NCI-H2029 treated with DMSO at 0.1 percent for 48 hours (cell line): Measurements from ENCODE around the gene ZBTB7C.

Experiments
- DNase-seq: peaks from one replicate; lab custom pipeline; 2025; lab: John Stamatoyannopoulos, UW

The ZBTB7C gene

GRCh38 chr18:48019557-48020325, 389.4 kb downstream of the ZBTB7C start:
- DNase-seq: no peak

GRCh38 chr18:48018851-48019250, 390.3 kb downstream of the ZBTB7C start:
- no peak for DNase-seq

DNA sequence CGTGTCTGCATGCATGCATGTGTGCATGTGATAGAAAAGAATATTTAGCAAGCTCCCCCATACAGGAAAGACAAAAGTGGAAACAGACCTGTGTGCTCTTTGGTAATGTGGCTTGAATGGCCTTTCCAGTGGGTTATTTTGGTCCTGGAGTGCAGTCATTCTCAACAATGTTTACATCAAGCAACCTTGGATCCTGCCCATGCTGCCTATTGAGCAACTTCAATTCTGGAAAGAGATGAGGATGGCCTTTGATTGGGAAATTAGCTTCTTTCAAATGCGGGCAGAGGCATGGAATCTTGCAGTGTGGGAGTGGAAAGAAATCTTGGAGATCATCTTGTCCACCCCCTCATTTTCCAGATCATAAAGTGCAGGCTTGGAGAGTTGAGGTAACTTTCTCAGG, 391.5 kb downstream of the ZBTB7C start:
- DNase-seq: no peak

- DNase-seq: no peak
Observed at GRCh38 chr18:48013162-48013561, 396.0 kb downstream of the ZBTB7C start.

- no peak for DNase-seq
Observed at GRCh38 chr18:48011926-48012465, 397.2 kb downstream of the ZBTB7C start.

DNA sequence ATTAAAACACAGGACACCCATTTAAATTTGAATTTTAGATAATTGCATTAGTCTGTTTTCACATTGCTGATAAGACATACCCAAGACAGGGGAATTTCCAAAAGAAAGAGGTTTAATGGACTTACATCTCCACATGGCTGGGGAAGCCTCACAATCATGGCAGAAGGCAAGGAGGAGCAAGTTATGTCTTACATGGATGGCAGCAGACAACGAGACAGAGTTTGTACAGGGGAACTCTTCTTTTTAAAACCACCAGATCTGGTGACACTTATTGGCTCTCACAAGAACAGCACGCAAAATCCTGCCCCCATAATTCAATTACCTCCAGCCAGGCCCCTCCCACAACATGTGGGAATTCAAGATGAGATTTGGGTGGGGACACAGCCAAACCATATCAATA, 398.9 kb downstream of the ZBTB7C start:
- DNase-seq: no peak

DNA sequence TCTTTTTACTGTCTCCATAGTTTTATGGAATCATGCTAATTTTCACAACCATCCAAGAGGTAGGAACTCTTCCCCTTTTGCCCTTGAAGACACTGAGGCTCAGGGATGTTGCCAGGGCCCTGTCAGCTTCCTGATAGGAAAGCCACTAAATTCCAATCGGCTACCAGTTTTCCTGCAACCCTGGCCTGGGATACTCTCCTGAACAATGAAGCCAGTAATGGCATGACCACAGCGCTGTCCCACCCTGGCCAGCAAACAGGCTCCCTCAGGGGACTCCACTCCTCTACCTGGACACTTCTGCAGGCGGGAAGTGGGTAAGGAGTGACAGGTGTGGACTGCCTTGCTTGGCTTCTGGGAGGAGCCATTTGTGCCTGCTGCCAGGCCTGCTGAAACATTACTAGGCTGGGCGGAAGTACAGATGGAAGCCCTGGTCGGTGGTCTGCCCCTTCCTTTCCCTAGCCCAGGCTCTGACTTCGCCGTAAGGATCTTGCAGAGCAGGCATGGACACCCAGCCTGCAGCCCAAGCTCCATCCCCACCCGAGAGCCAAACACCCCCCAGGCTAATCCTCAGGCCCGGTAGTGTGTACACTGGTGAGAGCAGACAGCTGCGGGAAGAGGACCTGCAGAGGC, 400.0 kb downstream of the ZBTB7C start:
- DNase-seq: no peak

GRCh38 chr18:48007955-48008701, 401.1 kb downstream of the ZBTB7C start:
- no peak for DNase-seq

DNA sequence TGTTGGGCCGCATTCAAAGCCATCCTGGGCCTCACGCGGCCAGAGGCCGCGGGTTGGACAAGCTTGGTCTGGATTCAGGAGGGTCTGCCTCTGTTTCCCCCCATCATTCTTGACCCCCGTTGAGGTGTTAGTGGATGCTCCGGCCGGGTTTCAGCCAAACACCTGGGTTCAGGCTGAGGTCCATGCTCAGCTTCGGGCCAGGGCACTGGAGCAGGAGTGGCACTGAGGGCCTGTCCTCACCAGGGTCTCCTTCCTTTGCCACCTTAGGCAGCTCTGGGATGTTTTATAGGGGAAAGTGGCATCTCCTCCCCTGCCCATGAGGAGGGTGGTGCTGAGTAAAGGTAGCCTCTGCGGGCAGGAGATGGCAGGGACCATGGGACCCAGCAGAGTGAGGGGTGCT, 401.8 kb downstream of the ZBTB7C start:
- no peak for DNase-seq

GRCh38 chr18:48006415-48007175, 402.6 kb downstream of the ZBTB7C start:
- no peak for DNase-seq

- DNase-seq: peak; percentile 19
Observed at GRCh38 chr18:48004577-48004976, 404.6 kb downstream of the ZBTB7C start.

DNA sequence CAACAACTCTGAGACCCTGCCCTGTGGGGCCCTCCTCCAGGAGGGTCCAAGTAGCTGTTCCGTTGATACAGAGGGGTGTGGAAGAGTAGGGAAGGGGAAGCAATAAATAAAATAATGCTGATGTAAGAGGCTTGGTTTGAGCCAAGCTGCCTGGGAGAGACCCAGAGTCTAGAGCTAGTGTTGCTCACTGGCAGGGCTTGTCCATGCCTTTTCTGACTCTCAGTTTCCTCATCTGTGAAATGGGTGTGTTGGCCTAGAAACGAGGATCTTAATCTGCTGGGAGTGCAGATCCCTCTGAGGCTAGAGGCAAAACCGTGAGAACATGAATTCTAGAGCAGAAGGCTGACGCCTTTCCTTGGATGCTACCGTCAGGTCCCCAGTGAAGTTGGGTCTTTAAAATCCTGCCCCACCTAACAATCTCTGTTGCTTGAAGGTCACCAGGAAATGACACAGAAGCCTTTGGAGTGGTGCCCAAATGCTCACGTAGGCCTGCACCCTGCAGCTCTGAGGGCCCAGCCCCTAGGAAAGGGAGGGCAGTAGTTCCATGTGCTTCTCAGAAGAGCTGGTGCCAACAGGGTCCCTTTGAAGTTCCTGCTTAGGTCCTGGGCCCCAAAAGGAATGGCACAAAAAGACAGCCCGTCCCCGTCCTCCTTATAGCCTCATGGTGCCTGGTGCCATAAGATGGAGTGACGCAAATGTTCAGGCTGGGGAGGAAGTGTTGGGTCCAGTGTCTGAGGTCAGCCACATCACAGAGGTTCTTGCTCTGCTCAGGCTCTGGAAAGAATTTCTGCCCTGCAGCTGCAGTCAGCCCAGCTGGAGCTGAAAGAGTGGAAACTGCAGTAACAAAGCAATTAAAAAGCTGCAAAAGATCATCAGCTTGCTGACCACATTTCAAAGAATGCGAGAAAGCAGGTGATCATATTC, 405.5 kb downstream of the ZBTB7C start:
- DNase-seq: no peak

DNA sequence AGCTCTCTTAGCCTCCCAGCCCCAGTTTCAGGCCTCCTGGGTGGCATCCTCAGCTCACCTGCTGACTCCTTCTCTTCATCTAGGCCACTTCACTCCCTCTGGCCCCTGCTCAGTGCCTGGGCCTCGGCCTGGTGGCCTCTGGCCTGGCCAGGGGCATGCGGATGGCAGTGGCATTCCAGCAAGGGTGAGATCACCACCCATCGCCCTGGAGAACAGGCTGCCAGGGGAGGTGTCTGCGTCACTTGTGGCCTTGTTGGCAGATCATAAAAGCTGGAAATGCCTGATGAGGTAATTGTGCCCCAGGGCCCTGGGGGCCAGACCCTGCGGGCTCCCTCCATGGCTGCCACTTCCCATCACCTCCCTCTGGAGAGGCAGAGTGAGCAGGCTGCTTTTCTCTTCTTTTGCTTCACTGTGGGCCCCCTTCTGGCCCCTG, 406.2 kb downstream of the ZBTB7C start:
- no peak for DNase-seq

GRCh38 chr18:48000701-48001100, 408.5 kb downstream of the ZBTB7C start:
- DNase-seq: no peak

DNA sequence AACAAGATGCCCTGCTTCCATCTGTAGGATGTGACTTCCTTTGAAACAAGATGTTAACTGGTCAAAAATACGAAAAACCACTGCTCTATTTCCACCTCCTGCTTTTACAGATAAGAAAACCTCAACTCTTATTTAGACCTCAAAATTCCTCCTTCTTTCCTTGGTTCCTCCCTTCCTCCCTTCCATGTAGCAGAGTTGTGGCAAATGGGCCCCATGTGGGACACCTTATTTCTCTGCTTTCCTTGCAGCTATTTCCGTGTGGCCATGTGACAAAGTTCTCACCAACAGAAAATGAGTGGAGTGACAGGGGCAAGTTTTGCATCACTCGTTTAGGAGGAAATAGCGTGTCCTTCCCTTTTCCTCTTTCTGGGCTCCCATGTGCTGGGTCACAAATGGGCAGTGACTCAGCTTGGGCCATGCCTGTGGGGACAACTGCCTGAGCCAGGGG, 409.4 kb downstream of the ZBTB7C start:
- no peak for DNase-seq

GRCh38 chr18:47997338-47997780, 411.8 kb downstream of the ZBTB7C start:
- DNase-seq: no peak

DNA sequence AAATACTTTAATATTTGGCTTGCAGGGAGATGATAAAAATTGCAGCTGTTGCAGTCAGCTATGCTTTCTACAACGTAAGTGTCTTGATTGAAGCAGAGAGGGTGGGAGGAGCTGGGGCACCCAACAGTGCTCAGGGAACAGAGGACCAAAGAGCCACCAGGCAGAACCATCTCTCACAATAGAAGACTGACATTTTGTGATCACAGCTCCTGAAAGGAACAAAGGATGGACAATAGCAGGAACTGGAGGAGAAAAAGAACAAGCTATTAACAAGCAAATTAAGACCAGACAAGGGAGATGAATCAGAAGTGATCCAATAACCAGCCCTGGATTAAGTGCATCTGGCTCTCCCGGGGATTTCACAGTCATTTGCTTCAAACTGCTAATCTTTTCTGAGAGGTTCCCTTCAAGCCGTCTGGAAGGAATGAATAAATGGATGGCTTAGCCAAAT, 413.1 kb downstream of the ZBTB7C start:
- no peak for DNase-seq

DNA sequence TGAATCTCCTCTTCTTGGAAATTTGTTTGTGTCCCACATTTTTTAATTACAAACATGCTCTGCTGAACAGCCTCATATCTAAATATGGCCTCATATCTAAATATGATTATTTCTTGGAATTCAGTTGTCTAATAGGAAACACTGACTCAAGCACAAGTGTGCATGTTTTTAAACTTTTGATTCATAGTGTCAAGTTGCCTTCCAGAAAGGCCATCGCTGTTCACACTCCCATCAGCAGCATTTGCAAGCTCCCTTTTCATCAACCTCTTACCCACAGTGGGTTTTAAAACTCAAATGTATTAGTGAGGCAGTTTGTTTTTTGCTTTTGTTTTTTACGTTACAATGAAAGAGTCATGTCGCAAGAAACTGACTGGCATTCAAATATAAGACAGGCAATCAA, 413.5 kb downstream of the ZBTB7C start:
- DNase-seq: no peak

DNA sequence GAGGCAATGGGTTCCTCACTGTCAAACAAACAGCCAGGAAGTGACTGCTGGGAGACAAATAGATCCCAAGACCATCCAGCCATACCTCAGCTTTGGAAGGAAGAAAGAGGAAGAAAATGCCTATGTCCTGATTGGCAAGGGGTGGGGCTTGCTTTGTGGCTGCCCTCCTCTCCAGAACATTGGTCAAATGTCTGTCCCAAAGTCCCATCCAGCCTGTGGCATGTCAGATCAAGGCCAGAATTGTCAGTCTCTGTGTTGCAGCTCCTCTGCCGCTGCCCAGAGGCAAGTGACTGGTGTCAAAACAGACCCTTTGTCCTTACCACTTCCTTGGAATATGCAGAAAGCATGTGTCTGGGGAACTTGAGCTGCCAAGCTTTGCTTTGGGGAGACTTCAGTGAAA, 415.8 kb downstream of the ZBTB7C start:
- DNase-seq: no peak

DNA sequence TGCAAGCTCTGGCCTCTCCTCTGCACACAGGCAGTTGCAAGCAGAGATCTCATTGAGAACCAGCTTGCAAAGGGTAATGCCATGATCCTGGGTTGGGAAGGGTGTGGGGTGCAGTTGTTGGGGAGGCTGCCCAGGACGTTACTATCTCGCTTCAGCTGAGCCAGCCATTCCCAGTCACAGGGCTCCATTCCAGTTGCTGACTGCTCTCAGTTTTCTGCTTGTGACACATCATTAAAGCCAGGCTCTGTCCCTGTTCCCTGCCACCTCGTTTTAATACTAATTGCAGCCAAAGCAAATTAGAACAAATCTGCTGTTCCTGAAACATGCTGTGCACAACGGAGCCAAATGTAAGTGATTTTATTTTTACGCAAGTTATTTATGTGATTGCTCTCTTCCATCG, 416.2 kb downstream of the ZBTB7C start:
- DNase-seq: no peak

DNA sequence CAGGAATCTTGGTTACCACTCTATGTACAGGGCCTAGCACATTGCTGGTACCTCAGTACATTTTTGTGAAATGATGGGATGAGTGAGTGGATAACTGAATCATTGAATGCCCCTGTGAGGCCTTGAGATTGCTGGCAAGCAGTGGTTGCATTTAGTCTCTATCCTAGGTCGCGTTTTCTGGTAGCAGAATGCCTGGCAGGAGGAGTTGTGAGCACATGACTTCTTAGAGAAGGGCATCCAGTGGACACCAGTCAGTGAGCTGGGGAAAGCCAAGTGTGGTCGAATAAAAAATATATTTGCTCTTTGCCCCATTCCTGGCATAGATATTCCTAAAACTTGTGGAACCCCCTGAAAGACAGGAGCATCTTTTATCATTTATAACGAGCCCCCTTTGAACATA, 416.9 kb downstream of the ZBTB7C start:
- DNase-seq: no peak
